H9 (cell line): ENCODE results near the gene AGO3. TPM values are rescaled to one million over a fixed set of nuclear protein-coding genes. Genes with fewer than 3 reads are reported as not detected.

Source experiments
- DNase-seq: peaks from one replicate; pipeline ENCODE4 v3.0.0-alpha.2; 2017
- H2AFZ ChIP-seq: one replicate; pipeline ENCODE4 v1.6.1; 2013; ENCODE audit warnings: mild to moderate bottlenecking, low read length, control low read depth, moderate library complexity
- H2AK5ac ChIP-seq: 2 replicates; pipeline ENCODE4 v1.6.1; 2013; ENCODE audit warnings: low read length, control low read depth, mixed read lengths; ENCODE audit not compliant: insufficient read length
- H2BK120ac ChIP-seq: one replicate; pipeline ENCODE4 v1.6.1; 2013; ENCODE audit warnings: low read depth, mild to moderate bottlenecking, low read length, control low read depth, inconsistent platforms; ENCODE audit not compliant: poor library complexity, severe bottlenecking
- H2BK12ac ChIP-seq: 2 replicates; pipeline ENCODE4 v1.6.1; 2013; ENCODE audit warnings: low read length, control low read depth, mixed read lengths, low read depth; ENCODE audit not compliant: insufficient read length
- H2BK15ac ChIP-seq: 2 replicates; pipeline ENCODE4 v1.6.1; 2013; ENCODE audit warnings: low read depth, low read length, control low read depth
- H2BK20ac ChIP-seq: one replicate; pipeline ENCODE4 v1.6.1; 2013; ENCODE audit warnings: low read depth, mild to moderate bottlenecking, low read length, control low read depth, inconsistent platforms; ENCODE audit not compliant: poor library complexity, severe bottlenecking
- H2BK5ac ChIP-seq: 2 replicates; pipeline ENCODE4 v1.6.1; 2013; ENCODE audit warnings: low read length, control low read depth, mixed read lengths; ENCODE audit not compliant: insufficient read length
- H3K14ac ChIP-seq: 2 replicates; pipeline ENCODE4 v1.6.1; 2013; ENCODE audit warnings: low read length, control low read depth; ENCODE audit not compliant: insufficient read depth
- H3K18ac ChIP-seq: 2 replicates; pipeline ENCODE4 v1.6.1; 2013; ENCODE audit warnings: low read depth, mild to moderate bottlenecking, mixed read lengths, low read length, control low read depth; ENCODE audit not compliant: insufficient read length
- H3K23ac ChIP-seq: 2 replicates; pipeline ENCODE4 v1.6.1; 2013; ENCODE audit warnings: low read length, control low read depth, mixed read lengths, low read depth; ENCODE audit not compliant: insufficient read length
- H3K23me2 ChIP-seq: 2 replicates; pipeline ENCODE4 v1.6.1; 2013; ENCODE audit warnings: low read depth, mild to moderate bottlenecking, mixed read lengths, low read length, control low read depth; ENCODE audit not compliant: insufficient read length, poor library complexity, severe bottlenecking
- H3K27ac ChIP-seq: 2 replicates; pipeline ENCODE4 v1.5.1; 2013; ENCODE audit warnings: low read length, control low read depth, mixed read lengths, low read depth; ENCODE audit not compliant: insufficient read length
- H3K27me3 ChIP-seq: 2 replicates; pipeline ENCODE4 v1.6.1; 2013; ENCODE audit warnings: low read length, control low read depth, inconsistent platforms; ENCODE audit not compliant: insufficient read depth
- H3K4ac ChIP-seq: 2 replicates; pipeline ENCODE4 v1.6.1; 2013; ENCODE audit warnings: low read depth, mild to moderate bottlenecking, control low read depth, inconsistent platforms, low read length, moderate library complexity
- H3K4me1 ChIP-seq: 2 replicates; pipeline ENCODE4 v1.6.1; 2013; ENCODE audit warnings: low read length, control low read depth, inconsistent platforms; ENCODE audit not compliant: insufficient read depth
- H3K4me2 ChIP-seq: 2 replicates; pipeline ENCODE4 v1.6.1; 2013; ENCODE audit warnings: low read length, control low read depth, mixed read lengths; ENCODE audit not compliant: insufficient read length, insufficient read depth
- H3K56ac ChIP-seq: 2 replicates; pipeline ENCODE4 v1.6.1; 2013; ENCODE audit warnings: low read depth, mild to moderate bottlenecking, mixed read lengths, low read length, control low read depth; ENCODE audit not compliant: insufficient read length
- H3K79me1 ChIP-seq: 2 replicates; pipeline ENCODE4 v1.6.1; 2013; ENCODE audit warnings: low read depth, mild to moderate bottlenecking, moderate library complexity, low read length, control low read depth, inconsistent platforms; ENCODE audit not compliant: insufficient read depth, poor library complexity, severe bottlenecking
- H3K79me2 ChIP-seq: 2 replicates; pipeline ENCODE4 v1.6.1; 2013; ENCODE audit warnings: low read length, control low read depth, inconsistent platforms; ENCODE audit not compliant: insufficient read depth
- H3K9ac ChIP-seq: 2 replicates; pipeline ENCODE4 v1.6.1; 2013; ENCODE audit warnings: low read length, control low read depth, mixed read lengths; ENCODE audit not compliant: insufficient read length; ENCODE audit errors: extremely low read depth
- H3K9me3 ChIP-seq: one replicate; pipeline ENCODE4 v1.6.1; 2013; ENCODE audit warnings: low read depth, low read length, inconsistent platforms; ENCODE audit not compliant: control insufficient read depth
- H3T11ph ChIP-seq: one replicate; pipeline ENCODE4 v1.6.1; 2013; ENCODE audit warnings: mild to moderate bottlenecking, low read length, control low read depth, inconsistent platforms
- H4K20me1 ChIP-seq: one replicate; pipeline ENCODE4 v1.6.1; 2013; ENCODE audit not compliant: control insufficient read depth, insufficient read length, insufficient read depth
- H4K5ac ChIP-seq: 2 replicates; pipeline ENCODE4 v1.6.1; 2013; ENCODE audit warnings: low read depth, mild to moderate bottlenecking, mixed read lengths, low read length, control low read depth; ENCODE audit not compliant: insufficient read length
- H4K8ac ChIP-seq: replicated peaks from 2 replicates; pipeline ENCODE4 v1.6.1; 2013; ENCODE audit warnings: low read length, control low read depth, mixed read lengths, low read depth; ENCODE audit not compliant: insufficient read length
- H4K91ac ChIP-seq: 2 replicates; pipeline ENCODE4 v1.6.1; 2013; ENCODE audit warnings: low read depth, mild to moderate bottlenecking, moderate library complexity, mixed read lengths, low read length, control low read depth; ENCODE audit not compliant: insufficient read length
- H3K27ac Mint-ChIP-seq, 3 experiments: 2 replicates in 2 of 3; 3 replicates in 1 of 3; pipeline ENCODE4 v1.8.0; 2020 to 2021; ENCODE audit warnings: mixed read lengths in 3 of 3, mild to moderate bottlenecking in 1 of 3, moderate library complexity in 1 of 3
- H3K27me3 Mint-ChIP-seq: 2 replicates; pipeline ENCODE4 v1.8.0; 2021; ENCODE audit warnings: low read depth, mild to moderate bottlenecking, moderate library complexity, mixed read lengths
- H3K36me3 Mint-ChIP-seq, 3 experiments: 2 replicates in 2 of 3; 3 replicates in 1 of 3; pipeline ENCODE4 v1.8.0; 2020 to 2021; ENCODE audit warnings: low read depth in 3 of 3, mixed read lengths in 3 of 3; ENCODE audit not compliant: insufficient read depth in 1 of 3
- H3K4me1 Mint-ChIP-seq, 2 experiments: 2 replicates each; pipeline ENCODE4 v1.8.0; 2020; ENCODE audit warnings: mixed read lengths in 2 of 2
- H3K4me3 Mint-ChIP-seq, 2 experiments: 2 replicates in 1 of 2; 3 replicates in 1 of 2; pipeline ENCODE4 v1.8.0; 2020 to 2021; ENCODE audit warnings: mild to moderate bottlenecking in 2 of 2, mixed read lengths in 2 of 2, moderate library complexity in 1 of 2
- H3K9me3 Mint-ChIP-seq, 2 experiments: 2 replicates in 1 of 2; 3 replicates in 1 of 2; pipeline ENCODE4 v1.8.0; 2020; ENCODE audit warnings: mild to moderate bottlenecking in 2 of 2, mixed read lengths in 2 of 2, moderate library complexity in 1 of 2
- WGBS: extraction: QIAGEN DNeasy Blood & Tissue Kit; methylation state at CpG from one replicate; pipeline ENCODE4 v1.1.7; 2013; ENCODE audit warnings: missing lambda C conversion rate, low lambda C conversion rate, mixed read lengths; ENCODE audit not compliant: insufficient read length; ENCODE audit errors: extremely low coverage; 5-methylcytosine and 5-hydroxymethylcytosine counted together
- total RNA-seq: library from RNA; stranded (reverse); gene quantifications from 2 replicates; pipeline ENCODE4 v1.2.1, GENCODE V29; 2021
- TF ChIP-seq, protein P1 (sequence below): fragments of 200-600 bp; sonication (generic); conservative IDR thresholded peaks from 3 replicates; pipeline ENCODE4 v1.8.0; 2021; ENCODE audit warnings: antibody characterized with exemption, mild to moderate bottlenecking

AGO3 gene
- total RNA-seq, 1 experiment from 2014 or later: 27.0 TPM

DNA sequence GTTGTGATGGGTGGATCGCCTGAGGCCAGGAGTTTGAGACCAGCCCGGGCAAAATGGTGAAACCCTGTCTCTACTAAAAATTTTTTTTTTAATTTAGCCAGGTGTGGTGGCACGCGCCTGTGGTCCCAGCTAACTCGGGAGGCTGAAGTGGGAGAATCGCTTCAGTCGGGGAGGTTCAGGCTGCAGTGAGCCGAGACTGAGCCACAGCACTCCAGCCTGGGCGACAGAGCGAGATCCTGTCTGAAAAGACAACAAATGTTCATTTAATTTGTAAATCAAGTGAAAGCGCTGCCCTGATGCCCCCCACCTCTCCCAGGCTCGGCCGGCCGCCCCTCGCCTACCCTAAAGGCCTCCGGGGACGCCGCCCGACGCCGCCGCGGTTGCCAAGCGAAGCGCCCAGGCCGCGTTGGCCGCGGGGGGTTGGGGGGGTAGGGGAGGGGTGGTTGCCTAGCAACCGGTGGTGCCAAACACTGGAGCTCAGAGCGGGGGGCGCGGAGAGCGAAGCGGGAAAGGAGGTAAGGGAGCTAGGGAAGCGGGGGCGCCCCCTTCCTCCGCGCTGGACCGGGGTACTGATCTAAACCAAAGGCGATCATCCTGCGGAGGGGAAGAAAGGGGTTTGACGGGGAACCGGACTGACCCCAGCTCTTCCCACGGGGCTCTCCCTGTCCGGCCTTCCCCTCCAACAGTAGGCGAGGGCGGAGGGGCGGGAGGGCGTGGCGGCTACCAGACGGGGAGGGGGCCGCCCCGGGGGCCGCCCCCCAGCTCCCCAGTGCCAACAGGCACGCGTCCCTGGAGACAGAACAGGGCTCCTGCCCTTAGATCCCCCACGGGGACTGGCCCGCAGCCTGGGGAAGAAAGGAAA lies 153.0 kb downstream of the AGO3 start, which contains the start of gene TEKT2:
Gene TEKT2, plus strand, starts transcription at position 460 of the 862 bp plus-strand sequence. CDS start 828 bp downstream, outside the sequence.
- peaks cover 14% of the 10 kb centered on the region for H3K27me3 Mint-ChIP-seq
- WGBS: no CpG with 5 or more reads among the region's 59 CpGs
- no peak within 1 kb of the TSS for H2BK15ac ChIP-seq
- no peaks in the 10 kb centered on the region for H3K4me1 ChIP-seq
- H3K18ac ChIP-seq: peak within 1 kb of the TSS; percentile 94
- no peaks in the 10 kb centered on the region for H3K79me2 ChIP-seq
- TF ChIP-seq, protein P1, sequence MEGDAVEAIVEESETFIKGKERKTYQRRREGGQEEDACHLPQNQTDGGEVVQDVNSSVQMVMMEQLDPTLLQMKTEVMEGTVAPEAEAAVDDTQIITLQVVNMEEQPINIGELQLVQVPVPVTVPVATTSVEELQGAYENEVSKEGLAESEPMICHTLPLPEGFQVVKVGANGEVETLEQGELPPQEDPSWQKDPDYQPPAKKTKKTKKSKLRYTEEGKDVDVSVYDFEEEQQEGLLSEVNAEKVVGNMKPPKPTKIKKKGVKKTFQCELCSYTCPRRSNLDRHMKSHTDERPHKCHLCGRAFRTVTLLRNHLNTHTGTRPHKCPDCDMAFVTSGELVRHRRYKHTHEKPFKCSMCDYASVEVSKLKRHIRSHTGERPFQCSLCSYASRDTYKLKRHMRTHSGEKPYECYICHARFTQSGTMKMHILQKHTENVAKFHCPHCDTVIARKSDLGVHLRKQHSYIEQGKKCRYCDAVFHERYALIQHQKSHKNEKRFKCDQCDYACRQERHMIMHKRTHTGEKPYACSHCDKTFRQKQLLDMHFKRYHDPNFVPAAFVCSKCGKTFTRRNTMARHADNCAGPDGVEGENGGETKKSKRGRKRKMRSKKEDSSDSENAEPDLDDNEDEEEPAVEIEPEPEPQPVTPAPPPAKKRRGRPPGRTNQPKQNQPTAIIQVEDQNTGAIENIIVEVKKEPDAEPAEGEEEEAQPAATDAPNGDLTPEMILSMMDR: no peak
- peak within 1 kb of the TSS; percentile 96; the same call in 1 of the 2 replicates for H3K14ac ChIP-seq
- H3K23me2 ChIP-seq: peaks cover 8% of the 10 kb centered on the region
- no peak within 1 kb of the TSS for H4K8ac ChIP-seq
- no peak within 1 kb of the TSS for H4K91ac ChIP-seq
- no peak within 1 kb of the TSS for H2AFZ ChIP-seq
- H4K20me1 ChIP-seq: no peaks in the 10 kb centered on the region
- no peaks in the 10 kb centered on the region for H3K27me3 ChIP-seq
- H2BK120ac ChIP-seq: peak within 1 kb of the TSS; percentile 50
- peak within 1 kb of the TSS; percentile 62 for H3K4me2 ChIP-seq
- no peak within 1 kb of the TSS for H3K9ac ChIP-seq
- no peak within 1 kb of the TSS for H2BK20ac ChIP-seq
- no peak within 1 kb of the TSS for H2BK12ac ChIP-seq
- no peaks in the 10 kb centered on the region for H3K9me3 ChIP-seq
- H4K5ac ChIP-seq: no peak within 1 kb of the TSS
- no peaks in the 10 kb centered on the region for H3K79me1 ChIP-seq
- peak within 1 kb of the TSS; percentile 68 to 81 for H3K4me3 Mint-ChIP-seq
- DNase-seq: peak; percentile 85
- H3K23ac ChIP-seq: no peak within 1 kb of the TSS
- no peak within 1 kb of the TSS for H3K27ac ChIP-seq
- H3K4ac ChIP-seq: no peak within 1 kb of the TSS; the same call in 1 of the 2 replicates
- peaks cover 13 to 22% of the 10 kb centered on the region in 2 experiments for H3K4me1 Mint-ChIP-seq
- no peak within 1 kb of the TSS for H3K56ac ChIP-seq
- H3K36me3 Mint-ChIP-seq: no peaks in the 10 kb centered on the region
- no peaks in the 10 kb centered on the region for H3K9me3 Mint-ChIP-seq
- H2AK5ac ChIP-seq: no peak within 1 kb of the TSS
- peak within 1 kb of the TSS in 2 of 3 experiments; percentile 74 to 85; a peak in 2 of 7 replicates for H3K27ac Mint-ChIP-seq
- H2BK5ac ChIP-seq: no peak within 1 kb of the TSS
- no peak within 1 kb of the TSS for H3T11ph ChIP-seq
